CD4-positive, alpha-beta T cell treated with Interleukin-4 for 1 hour (primary cell): Measurements from ENCODE around the gene EZH2.

Experiments
- DNase-seq, 2 donors: peaks; one replicate each; pipeline ENCODE4 v3.0.0-alpha.2; 2020 to 2022

Gene EZH2

GRCh38 chr7:148884049-148884298 is at the start of gene EZH2:
Gene EZH2, minus strand, starts transcription at chr7:148884291. Its CDS starts 36,993 bp downstream, at chr7:148847298.
- no peak for DNase-seq

GRCh38 chr7:148931470-148931869 is 47.4 kb upstream of the EZH2 start:
- no peak for DNase-seq

GRCh38 chr7:148930335-148930734 is 46.2 kb upstream of the EZH2 start:
- DNase-seq: no peak

GRCh38 chr7:148929176-148929575 is 45.1 kb upstream of the EZH2 start:
- no peak for DNase-seq

- no peak for DNase-seq
Observed at GRCh38 chr7:148927123-148928045, 43.3 kb upstream of the EZH2 start.

- no peak for DNase-seq
Observed at GRCh38 chr7:148925836-148926235, 41.7 kb upstream of the EZH2 start.

- no peak for DNase-seq
Observed at GRCh38 chr7:148924011-148924410, 39.9 kb upstream of the EZH2 start.

- DNase-seq: no peak
Observed at GRCh38 chr7:148921806-148922205, 37.7 kb upstream of the EZH2 start.

- no peak for DNase-seq
Observed at GRCh38 chr7:148921189-148921588, 37.1 kb upstream of the EZH2 start.

GRCh38 chr7:148919859-148920258 is 35.8 kb upstream of the EZH2 start:
- DNase-seq: no peak

GRCh38 chr7:148918058-148918596 is 34.0 kb upstream of the EZH2 start:
- DNase-seq: no peak

GRCh38 chr7:148916186-148916585 is 32.1 kb upstream of the EZH2 start:
- no peak for DNase-seq

- no peak for DNase-seq
Observed at GRCh38 chr7:148915211-148915610, 31.1 kb upstream of the EZH2 start.

- DNase-seq: peak in 1 of 2 donors; percentile 19
Observed at GRCh38 chr7:148914208-148914777, 30.2 kb upstream of the EZH2 start.

GRCh38 chr7:148912758-148913541 is 28.9 kb upstream of the EZH2 start:
- peak in 1 of 2 donors; percentile 51 for DNase-seq

- no peak for DNase-seq
Observed at GRCh38 chr7:148912151-148912550, 28.1 kb upstream of the EZH2 start.

GRCh38 chr7:148911626-148912025 is 27.5 kb upstream of the EZH2 start:
- no peak for DNase-seq

GRCh38 chr7:148909568-148909967 is 25.5 kb upstream of the EZH2 start:
- DNase-seq: no peak

GRCh38 chr7:148906707-148907498 is 22.8 kb upstream of the EZH2 start:
- no peak for DNase-seq

- DNase-seq: no peak
Observed at GRCh38 chr7:148905093-148905666, 21.1 kb upstream of the EZH2 start.

GRCh38 chr7:148903504-148903903 is 19.4 kb upstream of the EZH2 start:
- DNase-seq: no peak

GRCh38 chr7:148901178-148901577 is 17.1 kb upstream of the EZH2 start:
- no peak for DNase-seq
